ENCODE results near the gene LRRC75B.
A peak's percentile ranks its signal among the peaks of the same experiment; 100 is the strongest.

The LRRC75B gene

GRCh38 chr22:24555165-24556039, 37.5 kb downstream of the LRRC75B start, which contains the start of gene SNRPD3 (continued):
- peak; percentile 35; the same call in 1 of the 2 replicates for TF ChIP-seq ZSCAN4 (tag by site-specific recombination; IDR thresholded peaks at IDR 0.05)
- TF ChIP-seq ZNF48 (tag by site-specific recombination; IDR thresholded peaks at IDR 0.05), result no peak
- TF ChIP-seq TRIM28 (IDR thresholded peaks at IDR 0.05; ENCODE audit: borderline replicate concordance, low read length), result peak; percentile 94
- no peak for TF ChIP-seq BCL11B (tag by site-specific recombination; IDR thresholded peaks at IDR 0.05; ENCODE audit: low read depth)
- TF ChIP-seq ZNF530 (tag by site-specific recombination; IDR thresholded peaks at IDR 0.05; ENCODE audit: low read depth), result no peak
- no peak for TF ChIP-seq ZNF621 (tag by site-specific recombination; IDR thresholded peaks at IDR 0.05)
- no peak for TF ChIP-seq ZNF423 (tag by site-specific recombination; IDR thresholded peaks at IDR 0.05)
- no peak for TF ChIP-seq ZNF658 (tag by site-specific recombination; IDR thresholded peaks at IDR 0.05)
- peak; percentile 95 for TF ChIP-seq ZNF335 (tag by site-specific recombination; conservative IDR thresholded peaks at IDR 0.05)
- TF ChIP-seq ZNF629 (tag by site-specific recombination; IDR thresholded peaks at IDR 0.05), result peak; percentile 88
- 0 out of 2 replicates have a peak, but pooled peaks have one; percentile 69 for TF ChIP-seq ZBTB48 (tag by site-specific recombination; IDR thresholded peaks at IDR 0.05)
- no peak for TF ChIP-seq ZNF174 (tag by site-specific recombination; IDR thresholded peaks at IDR 0.05)
- no peak for TF ChIP-seq ZNF354C (tag by site-specific recombination; IDR thresholded peaks at IDR 0.05; ENCODE audit: borderline replicate concordance, low read depth)
- TF ChIP-seq REPIN1 (tag by site-specific recombination; IDR thresholded peaks at IDR 0.05; ENCODE audit: low read depth), result 0 out of 2 replicates have a peak, but pooled peaks have one; percentile 92
- peak; percentile 93 for TF ChIP-seq YY2 (tag by site-specific recombination; IDR thresholded peaks at IDR 0.05)
- TF ChIP-seq ZNF571 (tag by site-specific recombination; IDR thresholded peaks at IDR 0.05), result no peak
- peak; percentile 99 for TF ChIP-seq ZNF76 (tag by site-specific recombination; IDR thresholded peaks at IDR 0.05; ENCODE audit: borderline replicate concordance, low read depth)
- TF ChIP-seq ZNF184 (tag by site-specific recombination; IDR thresholded peaks at IDR 0.05), result 0 out of 2 replicates have a peak, but pooled peaks have one; percentile 29
- TF ChIP-seq KLF9 (tag by site-specific recombination; IDR thresholded peaks at IDR 0.05; ENCODE audit: low read depth), result peak; percentile 78
- TF ChIP-seq IKZF3 (tag by site-specific recombination; IDR thresholded peaks at IDR 0.05), result peak; percentile 90
- 0 out of 2 replicates have a peak, but pooled peaks have one; percentile 21 for TF ChIP-seq ZNF302 (tag by site-specific recombination; IDR thresholded peaks at IDR 0.05; ENCODE audit: low read depth)
- TF ChIP-seq ZNF266 (tag by site-specific recombination; IDR thresholded peaks at IDR 0.05; ENCODE audit: low read depth), result no peak
- TF ChIP-seq ZNF37A (tag by site-specific recombination; IDR thresholded peaks at IDR 0.05), result no peak
- 0 out of 2 replicates have a peak, but pooled peaks have one; percentile 46 for TF ChIP-seq REST (tag by site-specific recombination; IDR thresholded peaks at IDR 0.05)
- no peak for TF ChIP-seq MEIS1 (CRISPR knock-in tag; IDR thresholded peaks at IDR 0.05; ENCODE audit: borderline replicate concordance)
- peak; percentile 93 for TF ChIP-seq ZSCAN23 (tag by site-specific recombination; IDR thresholded peaks at IDR 0.05)
- TF ChIP-seq ZNF558 (tag by site-specific recombination; IDR thresholded peaks at IDR 0.05), result 0 out of 2 replicates have a peak, but pooled peaks have one; percentile 66
- peak; percentile 93 for TF ChIP-seq ZFP69B (tag by site-specific recombination; IDR thresholded peaks at IDR 0.05)
- peak; percentile 98 for TF ChIP-seq SCRT2 (tag by site-specific recombination; IDR thresholded peaks at IDR 0.05)
- TF ChIP-seq OSR2 (tag by site-specific recombination; IDR thresholded peaks at IDR 0.05), result no peak
- TF ChIP-seq ZFP41 (tag by site-specific recombination; IDR thresholded peaks at IDR 0.05; ENCODE audit: borderline replicate concordance), result 0 out of 2 replicates have a peak, but pooled peaks have one; percentile 13
- TF ChIP-seq EGR2 (tag by site-specific recombination; IDR thresholded peaks at IDR 0.05; ENCODE audit: low read depth), result peak; percentile 87
- TF ChIP-seq, protein P1, sequence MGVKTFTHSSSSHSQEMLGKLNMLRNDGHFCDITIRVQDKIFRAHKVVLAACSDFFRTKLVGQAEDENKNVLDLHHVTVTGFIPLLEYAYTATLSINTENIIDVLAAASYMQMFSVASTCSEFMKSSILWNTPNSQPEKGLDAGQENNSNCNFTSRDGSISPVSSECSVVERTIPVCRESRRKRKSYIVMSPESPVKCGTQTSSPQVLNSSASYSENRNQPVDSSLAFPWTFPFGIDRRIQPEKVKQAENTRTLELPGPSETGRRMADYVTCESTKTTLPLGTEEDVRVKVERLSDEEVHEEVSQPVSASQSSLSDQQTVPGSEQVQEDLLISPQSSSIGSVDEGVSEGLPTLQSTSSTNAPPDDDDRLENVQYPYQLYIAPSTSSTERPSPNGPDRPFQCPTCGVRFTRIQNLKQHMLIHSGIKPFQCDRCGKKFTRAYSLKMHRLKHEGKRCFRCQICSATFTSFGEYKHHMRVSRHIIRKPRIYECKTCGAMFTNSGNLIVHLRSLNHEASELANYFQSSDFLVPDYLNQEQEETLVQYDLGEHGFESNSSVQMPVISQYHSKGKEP (tag by site-specific recombination; IDR thresholded peaks at IDR 0.05), result no peak; the same call in 1 of the 2 replicates
- peak; percentile 97 for TF ChIP-seq KLF8 (tag by site-specific recombination; IDR thresholded peaks at IDR 0.05)
- TF ChIP-seq KLF1 (tag by site-specific recombination; IDR thresholded peaks at IDR 0.05), result no peak
- TF ChIP-seq ZNF792 (tag by site-specific recombination; IDR thresholded peaks at IDR 0.05), result 0 out of 2 replicates have a peak, but pooled peaks have one; percentile 34

All from HEK293 (cell line).